Measurements from ENCODE around the gene KATNAL2. TPM values are rescaled to one million over a fixed set of nuclear protein-coding genes. Genes with fewer than 3 reads are reported as not detected.

KATNAL2 gene
- total RNA-seq, 1 experiment from 2014 or later: 21.7 TPM

DNA sequence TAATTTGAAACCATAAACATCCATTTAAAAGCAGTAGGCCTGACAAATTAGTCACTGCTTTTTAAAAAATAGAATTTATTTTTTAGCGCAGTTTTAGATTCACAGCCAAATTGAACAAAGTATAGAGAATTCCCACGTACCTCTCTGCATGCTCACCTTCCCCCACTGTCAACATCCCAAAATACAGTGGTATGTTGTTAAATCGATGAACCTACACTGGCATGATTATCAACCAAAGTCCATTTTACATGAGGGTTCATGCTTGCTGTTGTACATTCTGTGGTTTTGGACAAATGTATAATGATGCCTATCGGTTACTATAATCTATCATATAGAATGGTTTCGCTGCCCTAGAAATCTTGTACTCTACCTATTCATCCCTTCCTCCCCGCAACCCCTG, 123.6 kb downstream of the KATNAL2 start:
- Histone ChIP-seq H4K8ac (replicated peaks; ENCODE audit: insufficient read length, low read depth, low read length) (no peak overlapping the region), H2BK12ac (ENCODE audit: insufficient read length, low read depth, low read length) (no peak overlapping the region), H2AK5ac (ENCODE audit: insufficient read length, low read length) (no peak overlapping the region), H2BK5ac (ENCODE audit: insufficient read length, low read length) (no peak overlapping the region), H3K14ac (ENCODE audit: insufficient read depth, low read length) (no peak overlapping the region), H2BK20ac (ENCODE audit: low read depth, low read length, poor library complexity, severe bottlenecking) (no peak overlapping the region), H3K4me2 (ENCODE audit: insufficient read depth, insufficient read length, low read length) (no peak overlapping the region), H3K23me2 (ENCODE audit: insufficient read length, low read depth, low read length, poor library complexity, severe bottlenecking) (no peaks in the 10 kb centered on the region), H3K79me1 (ENCODE audit: insufficient read depth, low read depth, low read length, poor library complexity, severe bottlenecking) (no peaks in the 10 kb centered on the region), H3K18ac (ENCODE audit: insufficient read length, low read depth, low read length) (no peak overlapping the region), H3K27ac (ENCODE audit: insufficient read length, low read depth, low read length) (no peak overlapping the region), H2BK15ac (ENCODE audit: low read depth, low read length) (no peak overlapping the region), H3K27me3 (ENCODE audit: insufficient read depth, low read length) (no peaks in the 10 kb centered on the region), H4K91ac (ENCODE audit: insufficient read length, low read depth, low read length) (no peak overlapping the region), H2AFZ (ENCODE audit: low read length) (no peak overlapping the region), H3K9me3 (ENCODE audit: control insufficient read depth, low read depth, low read length) (no peaks in the 10 kb centered on the region), H4K20me1 (ENCODE audit: control insufficient read depth, insufficient read depth, insufficient read length) (no peaks in the 10 kb centered on the region), H3K4me1 (ENCODE audit: insufficient read depth, low read length) (no peaks in the 10 kb centered on the region), H3K56ac (ENCODE audit: insufficient read length, low read depth, low read length) (no peak overlapping the region), H4K5ac (ENCODE audit: insufficient read length, low read depth, low read length) (no peak overlapping the region), H3K23ac (ENCODE audit: insufficient read length, low read depth, low read length) (no peak overlapping the region), H3K79me2 (ENCODE audit: insufficient read depth, low read length) (no peaks in the 10 kb centered on the region), H3K4ac (ENCODE audit: low read depth, low read length) (no peak overlapping the region), H3T11ph (ENCODE audit: low read length) (no peak overlapping the region), H3K9ac (ENCODE audit: extremely low read depth, insufficient read length, low read length) (no peak overlapping the region), H2BK120ac (ENCODE audit: low read depth, low read length, poor library complexity, severe bottlenecking) (no peak overlapping the region)
- WGBS (ENCODE audit: extremely low coverage, insufficient read length, low lambda C conversion rate): no CpG with 5 or more reads among the region's 6 CpGs
- Mint-ChIP-seq H3K36me3 (ENCODE audit: insufficient read depth in 1 of 3, low read depth in 3 of 3) (no peaks in the 10 kb centered on the region), H3K4me3 (no peak overlapping the region), H3K27ac (no peak overlapping the region), H3K4me1 (peaks cover 0 to 3% of the 10 kb centered on the region in 2 experiments; a peak in 1 of 4 replicates), H3K27me3 (ENCODE audit: low read depth) (no peaks in the 10 kb centered on the region), H3K9me3 (no peaks in the 10 kb centered on the region)
- no peak for DNase-seq
- TF ChIP-seq, protein P1, sequence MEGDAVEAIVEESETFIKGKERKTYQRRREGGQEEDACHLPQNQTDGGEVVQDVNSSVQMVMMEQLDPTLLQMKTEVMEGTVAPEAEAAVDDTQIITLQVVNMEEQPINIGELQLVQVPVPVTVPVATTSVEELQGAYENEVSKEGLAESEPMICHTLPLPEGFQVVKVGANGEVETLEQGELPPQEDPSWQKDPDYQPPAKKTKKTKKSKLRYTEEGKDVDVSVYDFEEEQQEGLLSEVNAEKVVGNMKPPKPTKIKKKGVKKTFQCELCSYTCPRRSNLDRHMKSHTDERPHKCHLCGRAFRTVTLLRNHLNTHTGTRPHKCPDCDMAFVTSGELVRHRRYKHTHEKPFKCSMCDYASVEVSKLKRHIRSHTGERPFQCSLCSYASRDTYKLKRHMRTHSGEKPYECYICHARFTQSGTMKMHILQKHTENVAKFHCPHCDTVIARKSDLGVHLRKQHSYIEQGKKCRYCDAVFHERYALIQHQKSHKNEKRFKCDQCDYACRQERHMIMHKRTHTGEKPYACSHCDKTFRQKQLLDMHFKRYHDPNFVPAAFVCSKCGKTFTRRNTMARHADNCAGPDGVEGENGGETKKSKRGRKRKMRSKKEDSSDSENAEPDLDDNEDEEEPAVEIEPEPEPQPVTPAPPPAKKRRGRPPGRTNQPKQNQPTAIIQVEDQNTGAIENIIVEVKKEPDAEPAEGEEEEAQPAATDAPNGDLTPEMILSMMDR (conservative IDR thresholded peaks at IDR 0.05): no peak
